ENCODE data around the gene HNRNPA3. TPM values are rescaled to one million over a fixed set of nuclear protein-coding genes. Genes with fewer than 3 reads are reported as not detected.
"Not testable (repeated sequence)": the region's sequence is repeated elsewhere in the genome, so short reads cannot be mapped to it uniquely, and the experiment has no call there.

The HNRNPA3 gene
- total RNA-seq, 1 donor from 2014 or later = 339 TPM

DNA sequence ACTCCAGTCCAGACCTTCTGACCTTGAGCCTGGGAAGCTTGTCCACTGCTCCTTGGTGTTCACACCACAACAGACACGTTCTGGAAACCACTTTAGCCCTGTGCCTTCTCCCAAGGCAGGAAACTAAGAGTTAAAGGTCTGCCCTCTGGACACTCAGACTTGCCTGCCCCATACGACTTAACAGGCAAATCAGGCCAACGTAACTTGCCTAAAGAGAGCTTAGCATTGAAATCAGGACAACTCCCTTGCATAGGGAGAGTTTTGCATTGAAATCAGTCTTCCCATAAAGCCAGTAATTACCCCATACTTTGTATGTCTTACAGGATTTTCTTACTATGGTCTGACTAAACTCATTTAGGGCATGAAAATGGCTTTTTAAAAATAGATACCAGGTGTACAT, 33.4 kb downstream of the HNRNPA3 start:
- Mint-ChIP-seq H3K27ac (no peak overlapping the region), H3K27me3 (no peaks in the 10 kb centered on the region), H3K4me3 (ENCODE audit: low read depth) (no peak overlapping the region), H3K9me3 (ENCODE audit: low read depth) (no peaks in the 10 kb centered on the region), H3K36me3 (ENCODE audit: insufficient read depth) (peaks cover 7% of the 10 kb centered on the region), H3K4me1 (ENCODE audit: low read depth) (peaks cover 27% of the 10 kb centered on the region)
- DNase-seq (ENCODE audit: low spot score, unreplicated experiment) = no peak
- TF ChIP-seq, protein P1, sequence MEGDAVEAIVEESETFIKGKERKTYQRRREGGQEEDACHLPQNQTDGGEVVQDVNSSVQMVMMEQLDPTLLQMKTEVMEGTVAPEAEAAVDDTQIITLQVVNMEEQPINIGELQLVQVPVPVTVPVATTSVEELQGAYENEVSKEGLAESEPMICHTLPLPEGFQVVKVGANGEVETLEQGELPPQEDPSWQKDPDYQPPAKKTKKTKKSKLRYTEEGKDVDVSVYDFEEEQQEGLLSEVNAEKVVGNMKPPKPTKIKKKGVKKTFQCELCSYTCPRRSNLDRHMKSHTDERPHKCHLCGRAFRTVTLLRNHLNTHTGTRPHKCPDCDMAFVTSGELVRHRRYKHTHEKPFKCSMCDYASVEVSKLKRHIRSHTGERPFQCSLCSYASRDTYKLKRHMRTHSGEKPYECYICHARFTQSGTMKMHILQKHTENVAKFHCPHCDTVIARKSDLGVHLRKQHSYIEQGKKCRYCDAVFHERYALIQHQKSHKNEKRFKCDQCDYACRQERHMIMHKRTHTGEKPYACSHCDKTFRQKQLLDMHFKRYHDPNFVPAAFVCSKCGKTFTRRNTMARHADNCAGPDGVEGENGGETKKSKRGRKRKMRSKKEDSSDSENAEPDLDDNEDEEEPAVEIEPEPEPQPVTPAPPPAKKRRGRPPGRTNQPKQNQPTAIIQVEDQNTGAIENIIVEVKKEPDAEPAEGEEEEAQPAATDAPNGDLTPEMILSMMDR (IDR thresholded peaks at IDR 0.05; ENCODE audit: unreplicated experiment) = no peak

DNA sequence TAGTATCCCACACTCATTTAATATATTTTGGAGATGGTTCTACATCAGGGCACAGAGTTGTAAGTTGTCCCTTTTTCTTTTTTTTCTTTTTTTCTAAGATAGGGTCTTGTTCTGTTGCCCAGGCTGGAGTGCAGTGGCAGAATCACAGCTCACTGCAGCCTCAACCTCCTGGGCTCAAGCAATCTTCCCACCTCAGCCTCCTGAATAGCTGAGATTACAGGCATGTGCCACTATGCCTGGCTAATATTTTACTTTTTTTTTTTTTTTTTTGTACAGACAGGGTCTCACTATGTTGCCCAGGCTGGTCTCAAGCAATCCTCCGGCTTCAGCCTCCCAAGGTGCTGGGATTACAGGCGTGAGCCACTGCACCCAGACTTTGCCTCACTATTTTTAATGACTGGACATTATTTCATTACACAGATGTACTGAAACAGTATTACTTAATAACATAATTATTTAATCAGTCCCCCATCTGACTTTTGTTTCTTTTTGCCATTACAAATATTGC, 34.0 kb downstream of the HNRNPA3 start:
- peaks cover 28% of the 10 kb centered on the region for H3K4me1 Mint-ChIP-seq (ENCODE audit: low read depth)
- not testable (repeated sequence) for H3K4me3 Mint-ChIP-seq (ENCODE audit: low read depth); H3K27me3 Mint-ChIP-seq; DNase-seq (ENCODE audit: low spot score, unreplicated experiment); H3K9me3 Mint-ChIP-seq (ENCODE audit: low read depth)
- H3K27ac Mint-ChIP-seq = peak overlapping the region; percentile 49
- H3K36me3 Mint-ChIP-seq (ENCODE audit: insufficient read depth) = peaks cover 12% of the 10 kb centered on the region

DNA sequence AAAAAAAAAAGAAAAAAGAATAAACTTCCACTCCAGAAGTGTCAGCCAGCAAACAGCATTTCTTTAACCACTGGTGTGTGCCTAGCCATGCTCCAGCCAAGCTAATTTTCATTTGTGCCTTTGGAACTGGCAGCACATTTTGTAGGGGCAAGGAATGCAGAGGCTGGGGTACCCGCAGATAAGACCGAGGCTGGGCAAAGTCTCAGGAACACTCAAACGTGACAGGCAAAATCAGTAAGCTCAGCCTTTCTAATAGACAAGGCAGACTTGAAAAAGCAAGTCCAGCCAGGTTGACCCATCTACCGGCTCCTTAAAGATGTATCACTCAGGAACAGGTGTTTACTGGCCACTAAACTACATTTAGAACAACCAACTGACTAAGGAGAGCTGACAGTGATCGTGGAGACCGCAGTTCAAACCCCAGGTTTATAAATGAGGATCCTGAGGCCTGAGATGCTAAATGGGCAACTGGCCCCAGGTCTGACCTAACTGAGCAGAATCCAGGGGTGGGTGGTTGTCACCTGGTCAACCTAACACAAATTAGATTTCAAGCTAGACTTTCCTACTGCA, 35.2 kb downstream of the HNRNPA3 start:
- H3K27me3 Mint-ChIP-seq = no peaks in the 10 kb centered on the region
- H3K36me3 Mint-ChIP-seq (ENCODE audit: insufficient read depth) = peaks cover 12% of the 10 kb centered on the region
- no peak overlapping the region for H3K4me3 Mint-ChIP-seq (ENCODE audit: low read depth)
- DNase-seq (ENCODE audit: low spot score, unreplicated experiment) = no peak
- TF ChIP-seq, protein P1 (IDR thresholded peaks at IDR 0.05; ENCODE audit: unreplicated experiment) = no peak
- H3K9me3 Mint-ChIP-seq (ENCODE audit: low read depth) = no peaks in the 10 kb centered on the region
- H3K4me1 Mint-ChIP-seq (ENCODE audit: low read depth) = peaks cover 20% of the 10 kb centered on the region
- H3K27ac Mint-ChIP-seq = no peak overlapping the region

DNA sequence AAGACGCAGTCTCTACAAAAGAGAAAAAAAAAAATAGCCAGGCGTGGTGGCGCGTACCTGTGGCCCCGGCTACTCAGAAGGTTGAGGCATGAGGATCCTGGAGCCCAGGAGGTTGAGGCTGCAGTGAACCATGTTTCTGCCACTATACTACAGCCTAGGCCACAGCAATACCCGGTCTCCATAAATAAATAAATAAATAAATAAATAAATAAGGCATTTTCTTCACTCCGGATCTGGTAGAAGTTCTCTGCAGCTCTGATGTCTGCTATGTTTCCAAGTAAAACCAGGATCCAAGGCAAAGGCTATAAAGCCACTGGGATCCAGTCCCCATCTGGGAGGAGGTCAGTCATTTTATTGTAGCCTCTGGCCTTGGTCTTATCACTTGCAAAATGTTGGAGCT, 36.4 kb downstream of the HNRNPA3 start:
- DNase-seq (ENCODE audit: low spot score, unreplicated experiment) = no peak
- H3K9me3 Mint-ChIP-seq (ENCODE audit: low read depth) = no peaks in the 10 kb centered on the region
- no peaks in the 10 kb centered on the region for H3K27me3 Mint-ChIP-seq
- H3K4me1 Mint-ChIP-seq (ENCODE audit: low read depth) = peaks cover 19% of the 10 kb centered on the region
- peaks cover 14% of the 10 kb centered on the region for H3K36me3 Mint-ChIP-seq (ENCODE audit: insufficient read depth)
- TF ChIP-seq, protein P1 (IDR thresholded peaks at IDR 0.05; ENCODE audit: unreplicated experiment) = no peak
- no peak overlapping the region for H3K4me3 Mint-ChIP-seq (ENCODE audit: low read depth)
- peak overlapping the region; percentile 71 for H3K27ac Mint-ChIP-seq

DNA sequence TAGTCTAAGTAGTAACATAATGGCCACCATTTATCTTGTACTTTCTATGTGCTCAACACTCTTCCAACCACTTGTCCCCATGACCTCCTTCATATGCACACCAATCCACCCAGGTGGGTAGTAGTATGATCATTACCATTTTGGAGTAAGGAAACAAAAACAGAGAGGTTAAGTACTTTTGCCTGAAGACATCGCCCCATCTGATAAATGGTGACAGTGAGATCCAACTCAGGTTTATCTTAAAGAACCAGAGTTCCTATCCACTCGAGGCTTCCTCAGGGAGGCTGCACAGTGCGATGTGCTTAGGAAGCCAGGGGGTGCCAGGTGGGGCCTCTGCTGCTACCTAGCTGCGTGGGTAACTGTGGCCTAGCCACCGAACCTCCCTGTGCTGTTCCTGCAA, 37.9 kb downstream of the HNRNPA3 start:
- no peak overlapping the region for H3K4me3 Mint-ChIP-seq (ENCODE audit: low read depth)
- peaks cover 30% of the 10 kb centered on the region for H3K4me1 Mint-ChIP-seq (ENCODE audit: low read depth)
- DNase-seq (ENCODE audit: low spot score, unreplicated experiment) = no peak
- H3K27ac Mint-ChIP-seq = peak overlapping the region; percentile 49
- TF ChIP-seq, protein P1 (IDR thresholded peaks at IDR 0.05; ENCODE audit: unreplicated experiment) = no peak
- no peaks in the 10 kb centered on the region for H3K9me3 Mint-ChIP-seq (ENCODE audit: low read depth)
- H3K27me3 Mint-ChIP-seq = no peaks in the 10 kb centered on the region
- H3K36me3 Mint-ChIP-seq (ENCODE audit: insufficient read depth) = peaks cover 10% of the 10 kb centered on the region

DNA sequence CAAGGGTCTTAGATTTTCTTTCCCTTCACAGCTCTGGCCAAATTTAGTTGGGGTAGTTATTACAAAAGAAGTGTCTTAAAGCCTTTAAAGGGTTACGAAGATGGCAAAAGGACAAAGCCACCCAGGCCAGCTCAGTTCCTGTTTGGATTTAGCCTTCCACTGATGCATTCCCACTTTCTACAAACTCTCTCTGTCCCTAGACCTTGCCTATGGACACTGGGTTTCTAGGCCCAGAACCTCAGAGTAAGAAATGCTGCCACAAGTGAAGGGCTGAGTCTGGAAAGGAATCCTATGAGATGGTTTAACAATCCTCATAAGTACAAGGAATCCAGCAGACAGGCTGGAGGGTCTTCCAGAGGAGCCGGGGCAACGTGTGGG, 38.6 kb downstream of the HNRNPA3 start:
- TF ChIP-seq, protein P1 (IDR thresholded peaks at IDR 0.05; ENCODE audit: unreplicated experiment) = no peak
- no peak overlapping the region for H3K4me3 Mint-ChIP-seq (ENCODE audit: low read depth)
- H3K4me1 Mint-ChIP-seq (ENCODE audit: low read depth) = peaks cover 34% of the 10 kb centered on the region
- H3K27me3 Mint-ChIP-seq = no peaks in the 10 kb centered on the region
- DNase-seq (ENCODE audit: low spot score, unreplicated experiment) = no peak
- no peaks in the 10 kb centered on the region for H3K9me3 Mint-ChIP-seq (ENCODE audit: low read depth)
- peaks cover 10% of the 10 kb centered on the region for H3K36me3 Mint-ChIP-seq (ENCODE audit: insufficient read depth)
- H3K27ac Mint-ChIP-seq = peak overlapping the region; percentile 85
